GM19397 (cell line): ENCODE measurements around the gene ZNF705A.
"Not testable (repeated sequence)": the region's sequence is repeated elsewhere in the genome, so short reads cannot be mapped to it uniquely, and the experiment has no call there.

Experiments used
- ATAC-seq: cut with Tn5 transposase; IDR thresholded peaks from one replicate; pipeline ENCODE4 v1.9.1; 2021; ENCODE audit warnings: mild to moderate bottlenecking, moderate library complexity; ENCODE audit not compliant: unreplicated experiment

ZNF705A gene

DNA sequence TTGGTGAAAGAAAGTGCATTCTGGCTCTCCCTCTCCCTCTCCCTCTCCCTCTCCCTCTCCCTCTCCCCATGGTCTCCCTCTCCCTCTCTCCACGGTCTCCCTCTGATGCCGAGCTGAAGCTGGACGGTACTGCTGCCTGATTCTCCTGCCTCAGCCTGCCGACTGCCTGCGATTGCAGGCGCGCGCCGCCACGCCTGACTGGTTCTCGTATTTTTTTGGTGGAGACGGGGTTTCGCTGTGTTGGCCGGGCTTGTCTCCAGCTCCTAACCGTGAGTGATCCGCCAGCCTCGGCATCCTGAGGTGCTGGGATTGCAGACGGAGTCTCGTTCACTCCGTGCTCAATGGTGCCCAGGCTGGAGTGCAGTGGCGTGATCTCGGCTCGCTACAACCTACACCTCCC is 26.5 kb downstream of the ZNF705A start:
- not testable (repeated sequence) for ATAC-seq

DNA sequence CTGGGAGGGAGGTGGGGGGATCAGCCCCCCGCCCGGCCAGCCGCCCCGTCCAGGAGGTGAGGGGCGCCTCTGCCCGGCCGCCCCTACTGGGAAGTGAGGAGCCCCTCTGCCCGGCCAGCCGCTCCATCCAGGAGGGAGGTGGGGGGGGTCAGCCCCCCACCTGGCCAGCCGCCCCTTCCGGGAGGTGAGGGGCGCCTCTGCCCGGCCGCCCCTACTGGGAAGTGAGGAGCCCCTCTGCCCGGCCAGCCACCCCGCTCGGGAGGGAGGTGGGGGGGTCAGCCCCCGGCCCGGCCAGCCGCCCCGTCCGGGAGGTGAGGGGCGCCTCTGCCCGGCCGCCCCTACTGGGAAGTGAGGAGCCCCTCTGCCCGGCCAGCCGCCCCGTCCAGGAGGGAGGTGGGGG is 27.4 kb downstream of the ZNF705A start:
- ATAC-seq = not testable (repeated sequence)

DNA sequence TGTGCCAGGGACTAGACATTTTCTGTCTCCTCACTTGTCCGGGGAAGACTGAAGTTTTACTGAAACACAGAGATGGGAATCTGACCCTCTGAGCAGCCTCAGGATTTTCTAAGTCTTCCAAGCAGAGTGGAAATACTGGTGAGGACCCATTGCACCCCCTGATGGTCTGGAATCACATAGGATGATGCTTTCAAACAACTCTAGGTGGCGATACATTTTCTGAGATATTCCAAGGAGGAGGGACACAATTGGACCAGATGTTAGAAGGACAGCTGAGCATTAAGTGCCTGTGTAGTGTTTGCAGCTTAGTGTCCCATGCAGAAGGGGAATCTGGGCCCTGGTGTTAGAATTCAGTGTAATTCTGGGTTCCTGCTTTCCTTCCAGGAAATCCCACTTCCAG is 31.3 kb downstream of the ZNF705A start:
- not testable (repeated sequence) for ATAC-seq

DNA sequence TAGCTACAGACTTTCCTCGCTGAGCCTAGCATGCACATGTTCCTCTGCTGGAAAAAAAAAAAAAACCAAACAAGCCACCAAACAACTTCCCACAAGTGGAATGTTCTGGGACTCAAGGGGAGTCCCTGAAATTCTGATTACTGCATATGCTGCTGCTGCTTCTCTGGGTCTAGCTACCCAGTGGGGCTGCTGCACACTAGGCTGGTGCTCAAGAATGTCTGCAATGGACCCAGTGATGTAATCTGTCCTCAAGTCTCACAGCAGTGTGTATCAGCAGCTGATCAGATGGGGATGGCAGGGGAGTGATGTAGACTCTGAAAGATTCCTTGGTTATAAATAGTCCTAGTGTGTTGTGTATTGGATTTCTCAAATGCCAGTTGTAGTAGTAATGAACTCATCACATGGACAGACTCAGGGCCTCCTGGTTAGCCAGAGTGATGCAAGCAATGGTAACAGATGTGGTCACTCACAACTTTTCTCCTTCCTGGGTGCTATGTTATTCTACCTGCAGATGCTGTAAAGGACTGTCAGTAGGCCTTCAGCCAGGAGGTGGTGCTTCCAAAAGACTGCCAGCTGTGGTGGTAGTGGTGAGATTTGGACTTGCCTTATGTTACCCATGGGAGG is 41.0 kb downstream of the ZNF705A start:
- not testable (repeated sequence) for ATAC-seq

DNA sequence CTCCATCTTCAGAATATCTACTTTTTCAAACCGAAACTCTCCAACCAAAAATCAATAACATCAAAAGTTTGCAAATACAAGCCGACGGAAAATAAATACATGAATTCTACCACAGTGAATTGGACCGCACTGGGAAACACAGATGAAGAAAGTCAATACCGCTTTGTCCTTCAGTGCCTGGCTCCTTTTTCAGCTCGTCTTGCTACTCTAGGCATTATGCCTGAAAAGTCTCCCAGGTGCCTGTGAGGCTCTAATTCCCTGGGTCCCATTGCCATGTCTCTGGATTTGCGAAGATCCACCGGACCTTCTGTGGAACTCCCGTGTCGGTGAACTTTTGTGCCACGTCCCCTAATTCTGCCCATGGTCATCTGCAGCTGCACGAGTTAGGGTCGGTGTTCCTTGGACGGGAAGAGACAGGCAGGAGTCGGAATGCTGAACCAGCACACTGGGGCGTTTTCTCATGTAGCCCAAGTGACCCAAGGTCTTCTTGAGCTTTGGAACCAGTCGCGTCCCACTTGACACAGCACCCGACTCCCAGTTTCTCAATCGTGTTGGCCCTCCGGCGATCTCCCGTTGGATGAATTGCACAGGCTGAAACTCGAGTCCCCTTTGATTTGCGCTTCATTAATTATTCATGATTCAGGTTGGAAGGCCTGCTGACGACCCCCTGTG is 62.0 kb downstream of the ZNF705A start:
- not testable (repeated sequence) for ATAC-seq

DNA sequence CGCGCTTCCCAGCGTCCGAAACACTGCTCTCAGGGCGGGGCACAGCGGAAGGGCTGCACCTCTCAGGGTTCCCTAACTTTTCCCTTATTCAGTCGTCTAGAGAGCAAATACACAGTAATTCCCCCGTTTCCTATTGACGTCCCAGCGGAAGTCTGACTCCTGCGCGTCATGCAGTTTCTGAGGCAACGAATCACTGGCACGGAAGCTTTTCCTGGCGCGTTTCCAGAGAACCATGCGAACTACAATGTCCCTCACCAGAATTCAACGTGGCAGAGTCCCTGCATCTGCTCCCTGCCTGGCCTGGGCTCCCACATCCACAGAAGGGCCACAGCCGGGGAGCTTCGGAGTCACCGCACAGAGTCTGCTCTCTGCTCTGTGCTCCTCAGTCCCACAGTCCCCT is 64.6 kb downstream of the ZNF705A start:
- not testable (repeated sequence) for ATAC-seq

DNA sequence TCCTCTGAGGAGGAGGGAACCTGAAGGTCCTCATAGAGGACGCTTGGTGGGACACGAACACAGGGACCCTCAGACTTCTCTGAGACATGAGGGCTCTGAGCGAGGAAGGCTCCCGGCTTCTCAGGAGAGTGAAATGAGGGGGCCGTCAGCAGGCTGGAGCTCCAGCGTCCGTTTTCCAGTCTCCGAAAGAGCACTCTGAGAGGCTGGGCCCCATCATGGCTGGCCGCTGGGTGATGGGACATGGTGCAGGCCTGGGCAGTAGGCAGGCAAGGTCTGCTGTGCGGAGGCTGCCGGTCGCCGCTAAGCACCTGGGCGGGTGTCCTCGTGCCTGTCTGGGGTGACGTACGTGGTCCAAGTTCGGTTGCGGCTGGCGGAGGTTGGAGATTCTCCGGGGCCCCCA is 65.0 kb downstream of the ZNF705A start:
- ATAC-seq = not testable (repeated sequence)

DNA sequence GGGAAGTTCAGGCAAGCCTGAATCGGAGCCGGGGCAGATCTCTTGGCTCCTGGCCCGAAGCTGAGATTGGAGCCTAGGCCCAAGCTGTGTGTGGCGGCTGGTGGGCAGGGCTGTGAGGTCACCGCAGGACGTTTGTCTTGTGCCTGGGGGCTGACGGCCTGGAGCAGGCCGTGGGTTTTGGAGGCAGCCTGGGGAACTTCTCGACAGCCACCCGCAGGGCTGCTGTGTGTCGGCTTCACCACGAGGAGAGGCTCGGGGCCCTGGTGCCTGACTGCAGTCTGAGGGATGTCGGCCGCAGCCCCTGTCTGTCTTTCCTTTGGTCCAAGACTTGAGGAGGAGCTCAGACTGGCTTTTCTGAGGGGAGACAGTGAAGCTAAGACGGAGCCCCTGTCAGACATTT is 65.5 kb downstream of the ZNF705A start:
- ATAC-seq = not testable (repeated sequence)

DNA sequence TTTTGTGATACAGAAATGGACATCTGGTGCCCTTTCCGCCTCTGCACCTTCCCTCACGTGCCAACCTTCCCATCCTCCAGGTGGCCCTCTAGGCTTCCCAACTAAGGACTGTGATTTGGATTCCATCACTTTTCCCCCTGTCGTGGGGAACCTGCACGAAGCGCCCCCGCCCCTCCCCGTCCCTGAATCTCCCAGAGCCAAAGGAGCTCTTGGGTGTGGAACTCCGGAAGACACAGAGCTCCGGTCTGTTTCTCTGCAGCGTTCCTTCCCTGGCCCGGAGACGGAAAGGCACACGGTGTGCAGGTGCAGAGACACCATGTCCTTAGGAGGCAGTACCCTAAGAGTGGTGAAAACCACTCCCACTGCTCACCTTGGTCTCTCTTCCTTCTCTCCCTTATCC is 66.8 kb downstream of the ZNF705A start:
- not testable (repeated sequence) for ATAC-seq

DNA sequence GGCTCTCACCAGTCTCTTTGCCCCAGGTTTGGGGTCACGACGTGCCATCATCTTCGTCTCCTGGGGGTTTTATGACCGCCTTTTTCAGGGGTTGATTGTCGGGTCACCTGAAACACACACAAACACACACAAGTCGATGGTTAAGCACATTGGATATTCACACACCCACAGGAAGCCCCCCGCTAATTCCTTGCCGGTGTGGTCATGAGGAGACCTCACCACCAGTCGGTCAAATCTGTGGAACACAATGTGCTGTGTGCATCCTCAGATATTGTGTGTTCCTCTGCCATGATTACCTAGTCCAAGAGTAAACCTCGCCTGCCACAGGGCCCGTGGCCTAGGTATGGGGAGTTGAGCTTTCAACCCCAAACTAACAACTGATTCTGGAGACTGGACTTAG is 68.0 kb downstream of the ZNF705A start:
- not testable (repeated sequence) for ATAC-seq

DNA sequence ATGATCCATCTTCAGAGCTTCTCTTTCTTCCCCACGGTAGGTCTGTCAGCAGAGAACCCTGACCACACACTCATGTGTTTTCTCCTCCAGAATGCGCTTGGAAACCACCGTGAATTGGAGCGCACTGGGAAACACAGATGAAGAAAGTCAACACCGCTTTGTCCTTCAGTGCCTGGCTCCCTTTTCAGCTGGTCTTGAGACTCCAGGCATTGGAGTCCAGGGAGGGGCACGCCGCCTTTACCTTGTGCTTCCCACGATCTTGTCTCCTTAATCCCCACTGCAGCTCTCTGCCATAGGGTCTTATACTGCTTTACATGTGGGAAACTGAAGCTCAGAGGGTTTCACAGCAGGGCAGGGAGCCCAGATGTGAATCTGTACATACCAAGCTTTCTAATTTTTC is 69.5 kb downstream of the ZNF705A start:
- ATAC-seq = no peak

DNA sequence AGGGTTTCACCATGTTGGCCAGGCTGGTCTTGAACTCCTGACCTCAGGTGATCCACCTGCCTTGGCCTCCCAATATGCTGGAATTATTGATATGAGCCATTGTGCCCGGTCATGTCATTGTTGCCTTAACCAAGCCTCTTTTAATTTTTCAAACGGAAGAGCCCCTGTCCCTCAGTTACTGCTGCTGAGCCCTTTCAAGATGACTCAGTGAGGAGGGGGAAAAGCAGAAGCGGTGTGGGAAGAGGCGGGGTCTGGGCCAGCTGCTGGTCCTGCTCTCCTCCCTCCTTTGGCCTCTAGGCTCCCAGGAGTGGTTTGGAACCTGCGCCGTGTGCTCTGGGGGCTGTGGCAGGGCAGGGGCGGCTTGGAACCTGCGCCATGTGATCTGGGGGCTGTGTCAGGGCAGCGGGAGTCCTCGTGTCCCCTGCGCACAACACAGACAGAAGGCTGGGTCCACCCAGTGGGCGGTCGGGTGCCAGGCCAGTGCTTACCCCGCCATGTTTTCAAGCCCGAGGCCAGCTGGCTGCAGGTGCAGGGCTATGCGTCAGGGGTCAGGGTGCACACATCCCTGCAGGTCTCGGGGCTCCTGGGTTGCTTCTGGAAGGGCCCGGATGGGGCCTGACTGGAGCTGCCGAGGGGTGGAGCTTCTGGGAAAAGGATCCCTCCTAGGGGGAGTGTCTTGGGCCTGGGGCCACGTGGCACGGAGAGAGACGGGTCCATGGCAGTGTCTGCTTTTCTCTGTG is 70.3 kb downstream of the ZNF705A start, which contains the start of gene FAM90A1:
Gene FAM90A1 (minus strand): TSS at position 627 of the 740 bp plus-strand sequence. CDS start 2,786 bp downstream, outside the sequence.
- not testable (repeated sequence) for ATAC-seq

DNA sequence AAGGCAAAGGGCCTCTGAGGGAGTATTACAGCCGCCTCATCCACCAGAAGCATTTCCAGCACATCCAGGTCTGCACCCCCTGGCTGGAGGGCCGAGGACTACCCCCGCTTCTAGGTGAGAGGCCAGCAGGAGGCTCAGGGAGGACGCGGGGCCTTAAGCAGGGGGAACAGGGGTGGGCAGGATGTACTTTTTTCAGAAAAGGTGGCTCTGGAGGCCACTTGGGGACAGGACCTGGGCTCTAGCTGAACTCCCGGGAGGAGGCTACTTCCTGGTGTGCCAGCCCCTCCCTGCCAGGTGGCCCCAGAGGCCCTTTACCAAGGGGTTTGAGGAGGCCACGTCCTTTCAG is 70.9 kb downstream of the ZNF705A start:
- not testable (repeated sequence) for ATAC-seq

DNA sequence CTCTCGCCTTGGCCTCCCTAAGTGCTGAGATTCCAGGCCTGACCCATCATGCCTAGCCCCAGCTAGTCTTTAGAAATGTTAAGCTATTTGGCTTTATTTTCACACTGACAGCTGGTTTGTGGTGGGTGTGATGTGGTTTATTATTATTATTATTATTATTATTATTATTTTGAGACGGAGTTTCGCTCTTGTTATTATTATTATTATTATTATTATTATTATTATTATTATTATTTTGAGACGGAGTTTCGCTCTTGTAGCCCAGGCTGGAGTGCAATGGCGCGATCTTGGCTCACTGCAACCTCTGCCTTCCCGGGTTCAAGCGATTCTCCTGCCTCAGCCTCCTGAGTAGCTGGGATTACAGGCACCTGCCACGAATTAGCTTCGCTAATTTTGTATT is 71.8 kb downstream of the ZNF705A start:
- ATAC-seq = not testable (repeated sequence)

DNA sequence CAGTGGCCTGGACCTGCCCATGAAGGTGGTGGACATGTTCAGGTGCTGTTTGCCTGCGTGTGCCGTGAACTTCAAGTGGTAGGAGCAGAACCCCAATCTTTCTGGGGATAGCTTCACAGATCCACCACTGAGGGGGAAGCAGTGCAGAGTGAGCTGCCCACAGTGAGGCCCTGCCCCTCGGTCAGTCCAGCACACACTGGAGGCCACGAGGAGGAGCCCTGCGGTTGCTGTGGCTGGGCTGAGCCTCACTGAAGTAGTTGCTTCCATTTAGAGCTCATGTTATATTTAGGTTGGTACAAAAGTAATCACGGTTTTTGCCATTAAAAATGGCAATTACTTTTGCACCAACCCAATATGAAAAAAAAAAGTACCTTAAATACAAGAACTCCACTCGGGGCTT is 72.7 kb downstream of the ZNF705A start:
- ATAC-seq = not testable (repeated sequence)
